ENCODE results near the gene S100A9.
"Not testable (repeated sequence)": the region's sequence is repeated elsewhere in the genome, so short reads cannot be mapped to it uniquely, and the experiment has no call there.

S100A9 gene

GRCh38 chr1:153390938-153391710, 33.5 kb downstream of the S100A9 start, which contains the start of gene S100A8:
TSS of gene S100A8 (minus strand) at chr1:153391073. CDS start at chr1:153390535, 538 bp downstream.
- DNase-seq = no peak

- DNase-seq = no peak
Measured at GRCh38 chr1:153392258-153392657, 34.6 kb downstream of the S100A9 start.

GRCh38 chr1:153392822-153393221, 35.2 kb downstream of the S100A9 start:
- no peak for DNase-seq

- DNase-seq = no peak
Measured at GRCh38 chr1:153393926-153394325, 36.3 kb downstream of the S100A9 start.

GRCh38 chr1:153394391-153394790, 36.7 kb downstream of the S100A9 start:
- DNase-seq = no peak

- DNase-seq = no peak
Measured at GRCh38 chr1:153395136-153395685, 37.6 kb downstream of the S100A9 start.

GRCh38 chr1:153395776-153396175, 38.1 kb downstream of the S100A9 start:
- no peak for DNase-seq

GRCh38 chr1:153396461-153396860, 38.8 kb downstream of the S100A9 start:
- no peak for DNase-seq

- DNase-seq = no peak
Measured at GRCh38 chr1:153397051-153397923, 39.6 kb downstream of the S100A9 start.

GRCh38 chr1:153397924-153398651, 40.4 kb downstream of the S100A9 start:
- no peak for DNase-seq

- no peak for DNase-seq
Measured at GRCh38 chr1:153399401-153400055, 41.9 kb downstream of the S100A9 start.

GRCh38 chr1:153400244-153400643, 42.6 kb downstream of the S100A9 start:
- no peak for DNase-seq

- DNase-seq = no peak
Measured at GRCh38 chr1:153401461-153401860, 43.8 kb downstream of the S100A9 start.

- DNase-seq = no peak
Measured at GRCh38 chr1:153402226-153402625, 44.6 kb downstream of the S100A9 start.

GRCh38 chr1:153403421-153404085, 45.9 kb downstream of the S100A9 start:
- DNase-seq = no peak

- no peak for DNase-seq
Measured at GRCh38 chr1:153404086-153404635, 46.5 kb downstream of the S100A9 start.

GRCh38 chr1:153404768-153405167, 47.1 kb downstream of the S100A9 start:
- no peak for DNase-seq

GRCh38 chr1:153405825-153406599, 48.4 kb downstream of the S100A9 start:
- not testable (repeated sequence) for DNase-seq

- not testable (repeated sequence) for DNase-seq
Measured at GRCh38 chr1:153407274-153407673, 49.6 kb downstream of the S100A9 start.
